Chondrocyte (in vitro differentiated cells): Measurements from ENCODE around the gene CELSR3. TPM values are rescaled to one million over a fixed set of nuclear protein-coding genes. Genes with fewer than 3 reads are reported as not detected.

Experiments used
- DNase-seq: peaks from one replicate; pipeline ENCODE4 v3.0.0; 2021; ENCODE audit warnings: mixed read lengths, low spot score
- H3K27ac Mint-ChIP-seq: one replicate; pipeline ENCODE4 v1.8.0; 2021; ENCODE audit warnings: mild to moderate bottlenecking, moderate library complexity, mixed read lengths; ENCODE audit not compliant: unreplicated experiment
- H3K27me3 Mint-ChIP-seq: 2 replicates; pipeline ENCODE4 v1.8.0; 2021; ENCODE audit warnings: low read depth, mixed read lengths
- H3K36me3 Mint-ChIP-seq: 2 replicates; pipeline ENCODE4 v1.8.0; 2021; ENCODE audit warnings: low read depth, mixed read lengths
- H3K4me1 Mint-ChIP-seq: 2 replicates; pipeline ENCODE4 v1.8.0; 2021; ENCODE audit warnings: low read depth, mild to moderate bottlenecking, mixed read lengths
- H3K4me3 Mint-ChIP-seq: one replicate; pipeline ENCODE4 v1.8.0; 2021; ENCODE audit warnings: mild to moderate bottlenecking, moderate library complexity, mixed read lengths; ENCODE audit not compliant: unreplicated experiment
- H3K9me3 Mint-ChIP-seq: 2 replicates; pipeline ENCODE4 v1.8.0; 2021; ENCODE audit warnings: low read depth, mixed read lengths
- CTCF ChIP-seq: fragments of 200-600 bp; sonication (generic); IDR thresholded peaks from 2 replicates; pipeline ENCODE4 v1.5.0; 2021; ENCODE audit warnings: antibody characterized with exemption, mild to moderate bottlenecking, moderate library complexity
- total RNA-seq: library from RNA; stranded (reverse); gene quantifications from 3 replicates; pipeline ENCODE4 v1.2.1, GENCODE V29; 2021

CELSR3 gene
- total RNA-seq, 1 donor from 2014 or later, result 11.4 TPM

DNA sequence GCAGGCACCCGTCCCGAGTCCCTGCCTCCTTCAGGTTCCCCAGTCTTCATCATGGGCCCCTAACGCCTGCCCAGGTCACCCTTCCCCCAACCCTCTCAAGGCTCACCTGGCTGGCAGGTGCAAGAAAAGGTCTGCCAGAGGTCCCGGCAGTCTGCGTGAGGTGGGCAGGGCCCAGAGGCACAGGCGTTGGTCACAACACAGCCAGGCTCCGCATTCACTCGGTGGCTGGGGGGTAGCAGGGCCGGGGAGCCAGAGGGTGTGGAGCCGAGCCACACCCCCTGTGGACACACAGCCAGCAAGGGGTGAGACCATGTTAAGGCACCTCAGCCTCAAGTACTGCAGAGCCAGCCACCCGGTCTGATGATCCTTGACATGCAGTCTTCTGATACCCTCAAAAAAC lies 10.9 kb downstream of the CELSR3 start:
- H3K27me3 Mint-ChIP-seq, result no peaks in the 10 kb centered on the region
- H3K4me3 Mint-ChIP-seq, result no peak overlapping the region
- H3K36me3 Mint-ChIP-seq, result peaks cover 18% of the 10 kb centered on the region
- TF ChIP-seq CTCF, result no peak
- peaks cover 5% of the 10 kb centered on the region for H3K4me1 Mint-ChIP-seq
- DNase-seq, result no peak
- H3K27ac Mint-ChIP-seq, result no peak overlapping the region
- no peaks in the 10 kb centered on the region for H3K9me3 Mint-ChIP-seq

- no peak for DNase-seq
- Mint-ChIP-seq H3K4me1 (peaks cover 5% of the 10 kb centered on the region), H3K27ac (no peak overlapping the region), H3K9me3 (no peaks in the 10 kb centered on the region), H3K27me3 (no peaks in the 10 kb centered on the region), H3K36me3 (peaks cover 22% of the 10 kb centered on the region), H3K4me3 (no peak overlapping the region)
- no peak for TF ChIP-seq CTCF
Measured at GRCh38 chr3:48650723-48651122, 12.0 kb downstream of the CELSR3 start.

GRCh38 chr3:48648188-48648850 lies 14.4 kb downstream of the CELSR3 start:
- DNase-seq, result no peak
- no peak for TF ChIP-seq CTCF
- Mint-ChIP-seq H3K4me1 (no peaks in the 10 kb centered on the region), H3K27me3 (no peaks in the 10 kb centered on the region), H3K27ac (no peak overlapping the region), H3K4me3 (no peak overlapping the region), H3K36me3 (peaks cover 22% of the 10 kb centered on the region), H3K9me3 (no peaks in the 10 kb centered on the region)

DNA sequence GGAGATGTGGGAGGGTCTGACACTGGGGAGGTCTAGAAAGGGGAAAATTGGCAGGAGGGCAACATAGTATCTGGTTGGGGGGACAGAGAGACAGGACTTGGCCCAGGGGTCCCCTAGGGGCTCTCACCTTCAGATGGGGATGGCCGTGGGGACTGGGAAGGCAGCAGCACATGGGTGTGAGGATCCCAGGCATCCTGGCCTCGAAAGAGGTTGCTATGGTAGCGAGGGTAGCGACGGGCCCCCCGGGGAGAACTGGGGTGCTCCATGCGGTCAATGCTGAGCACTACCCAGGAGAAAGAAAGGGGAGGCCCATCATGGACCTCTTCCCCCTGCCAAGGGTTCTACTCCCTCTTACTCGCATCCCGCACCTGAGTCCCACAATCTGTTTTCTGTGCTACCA lies 15.0 kb downstream of the CELSR3 start:
- no peak for DNase-seq
- Mint-ChIP-seq H3K4me3 (no peak overlapping the region), H3K27me3 (no peaks in the 10 kb centered on the region), H3K36me3 (peaks cover 18% of the 10 kb centered on the region), H3K9me3 (no peaks in the 10 kb centered on the region), H3K27ac (no peak overlapping the region), H3K4me1 (no peaks in the 10 kb centered on the region)
- no peak for TF ChIP-seq CTCF

- no peaks in the 10 kb centered on the region for H3K4me1 Mint-ChIP-seq
- DNase-seq, result no peak
- H3K36me3 Mint-ChIP-seq, result peaks cover 18% of the 10 kb centered on the region
- no peak overlapping the region for H3K27ac Mint-ChIP-seq
- TF ChIP-seq CTCF, result no peak
- no peaks in the 10 kb centered on the region for H3K9me3 Mint-ChIP-seq
- no peaks in the 10 kb centered on the region for H3K27me3 Mint-ChIP-seq
- H3K4me3 Mint-ChIP-seq, result no peak overlapping the region
Measured at GRCh38 chr3:48644898-48645760, 17.6 kb downstream of the CELSR3 start.
